ENCODE results near the gene CES4A.
"Not testable (repeated sequence)": the region's sequence is repeated elsewhere in the genome, so short reads cannot be mapped to it uniquely, and the experiment has no call there.

The CES4A gene

DNA sequence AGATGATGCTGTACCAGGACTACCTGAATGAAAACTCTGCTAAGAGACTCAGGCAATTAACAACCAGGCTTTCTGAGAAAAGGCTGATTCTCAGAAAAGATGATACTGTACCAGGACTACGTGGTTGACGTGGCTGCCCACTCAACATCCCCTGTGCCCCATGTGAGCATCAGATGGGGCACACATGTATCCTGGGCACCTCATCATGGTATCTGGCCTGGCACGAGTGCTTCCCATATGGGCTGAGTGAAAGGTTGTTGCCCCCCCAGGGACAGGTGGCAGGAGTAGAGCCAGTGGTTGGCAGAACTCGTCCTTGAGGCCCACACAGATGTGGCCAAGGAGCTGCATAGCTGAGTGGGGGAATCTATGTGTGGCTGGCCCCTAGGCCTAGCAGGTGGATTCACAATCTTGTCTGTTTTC lies 3.5 kb upstream of the CES4A start:
- no peak for DNase-seq

- no peak for DNase-seq
Measured at GRCh38 chr16:66986559-66986958, 1.8 kb upstream of the CES4A start.

DNA sequence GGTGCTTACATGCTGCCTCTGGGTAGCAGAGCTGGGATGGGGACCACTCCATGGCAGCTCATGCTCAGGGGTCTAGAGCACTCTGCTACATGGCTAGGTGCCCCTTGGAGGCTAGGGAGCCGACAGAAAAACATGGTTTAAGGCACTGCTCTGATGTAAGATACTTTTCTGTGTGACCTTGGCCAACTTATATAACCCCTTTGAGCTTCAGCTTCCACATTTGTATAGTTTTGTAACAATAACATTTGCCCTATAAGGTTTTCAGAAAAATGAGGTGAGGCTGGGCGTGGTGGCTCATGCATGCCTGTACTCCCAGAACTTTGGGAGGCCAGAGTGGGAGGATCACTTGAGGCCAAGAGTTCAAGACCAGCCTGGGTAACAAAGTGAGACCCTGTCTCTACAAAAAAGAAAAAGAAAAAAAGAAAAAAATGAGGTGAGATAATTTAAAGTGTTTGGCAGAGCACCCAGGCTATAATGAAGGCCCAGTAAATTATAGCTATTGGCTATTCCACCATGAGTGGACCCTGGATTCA lies 3.2 kb downstream of the CES4A start:
- no peak for DNase-seq

GRCh38 chr16:66993558-66993957 lies 5.2 kb downstream of the CES4A start:
- not testable (repeated sequence) for DNase-seq

DNA sequence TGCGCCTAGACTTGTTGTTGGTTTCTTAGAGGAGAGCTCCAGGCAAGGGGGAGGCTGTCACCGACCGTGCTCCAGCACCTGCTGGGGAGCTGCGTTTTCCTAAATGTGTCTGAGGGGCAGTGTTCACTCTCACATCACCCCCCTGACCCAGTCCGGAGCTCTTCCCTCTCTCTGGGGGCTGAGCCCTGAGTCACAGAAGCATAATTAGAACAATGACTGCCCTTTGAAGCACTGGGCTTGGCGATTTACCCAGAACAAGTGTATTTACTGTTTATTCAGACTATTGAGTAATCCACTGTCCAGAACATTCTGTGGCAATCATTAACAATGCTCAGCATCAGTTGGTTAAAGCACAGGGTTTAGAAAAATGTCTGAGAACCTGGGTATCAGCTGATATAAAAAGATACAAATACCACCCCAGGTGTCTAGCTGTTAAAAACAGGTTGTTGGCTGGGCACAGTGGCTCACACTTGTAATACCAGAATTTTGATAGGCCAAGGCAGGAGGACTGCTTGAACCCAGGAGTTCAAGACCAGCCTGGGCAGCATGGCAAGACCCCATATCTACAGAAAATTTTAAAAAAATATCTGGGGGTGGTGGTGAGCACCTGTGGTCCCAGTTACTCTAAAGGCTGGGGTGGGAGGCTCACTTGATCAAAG lies 8.1 kb downstream of the CES4A start:
- no peak for DNase-seq

- DNase-seq, result no peak
Measured at GRCh38 chr16:66996983-66997358, 8.6 kb downstream of the CES4A start.

DNA sequence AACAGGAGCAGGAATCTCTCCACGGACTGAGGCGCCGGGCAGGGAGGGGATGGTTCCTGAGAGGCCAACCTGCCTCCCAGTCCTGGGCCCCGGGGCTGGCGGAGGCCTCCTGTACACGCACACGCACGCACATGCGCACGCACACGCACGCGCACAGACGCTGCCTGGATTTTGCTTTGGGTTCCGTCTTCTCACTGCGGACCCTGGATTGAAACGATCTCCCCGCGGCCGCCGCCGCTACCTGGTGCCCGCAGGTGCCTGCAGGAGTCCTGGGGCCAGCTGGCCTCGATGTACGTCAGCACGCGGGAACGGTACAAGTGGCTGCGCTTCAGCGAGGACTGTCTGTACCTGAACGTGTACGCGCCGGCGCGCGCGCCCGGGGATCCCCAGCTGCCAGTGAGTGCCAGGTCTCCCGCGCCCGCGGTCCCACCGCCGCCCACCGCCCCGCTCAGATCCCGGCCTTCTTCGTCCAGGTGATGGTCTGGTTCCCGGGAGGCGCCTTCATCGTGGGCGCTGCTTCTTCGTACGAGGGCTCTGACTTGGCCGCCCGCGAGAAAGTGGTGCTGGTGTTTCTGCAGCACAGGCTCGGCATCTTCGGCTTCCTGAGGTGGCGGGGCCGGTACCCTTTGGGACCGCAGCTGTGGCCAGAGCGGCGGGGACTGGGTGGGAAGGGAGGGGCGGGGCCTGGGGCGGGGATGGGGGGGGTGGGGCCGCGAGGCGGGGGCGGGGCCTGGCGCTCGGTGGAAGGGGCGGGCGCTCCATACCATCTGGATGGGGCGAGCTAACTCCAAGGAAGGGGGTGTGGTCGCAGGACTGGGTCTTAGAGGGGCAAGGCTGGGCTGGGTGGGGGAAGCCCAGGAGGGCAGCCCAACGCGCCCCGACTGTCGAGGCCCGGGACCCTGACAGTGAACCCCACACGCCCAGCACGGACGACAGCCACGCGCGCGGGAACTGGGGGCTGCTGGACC lies 12.3 kb downstream of the CES4A start:
- DNase-seq, result peak; percentile 75

GRCh38 chr16:67001726-67002125 lies 13.3 kb downstream of the CES4A start:
- DNase-seq, result no peak

DNA sequence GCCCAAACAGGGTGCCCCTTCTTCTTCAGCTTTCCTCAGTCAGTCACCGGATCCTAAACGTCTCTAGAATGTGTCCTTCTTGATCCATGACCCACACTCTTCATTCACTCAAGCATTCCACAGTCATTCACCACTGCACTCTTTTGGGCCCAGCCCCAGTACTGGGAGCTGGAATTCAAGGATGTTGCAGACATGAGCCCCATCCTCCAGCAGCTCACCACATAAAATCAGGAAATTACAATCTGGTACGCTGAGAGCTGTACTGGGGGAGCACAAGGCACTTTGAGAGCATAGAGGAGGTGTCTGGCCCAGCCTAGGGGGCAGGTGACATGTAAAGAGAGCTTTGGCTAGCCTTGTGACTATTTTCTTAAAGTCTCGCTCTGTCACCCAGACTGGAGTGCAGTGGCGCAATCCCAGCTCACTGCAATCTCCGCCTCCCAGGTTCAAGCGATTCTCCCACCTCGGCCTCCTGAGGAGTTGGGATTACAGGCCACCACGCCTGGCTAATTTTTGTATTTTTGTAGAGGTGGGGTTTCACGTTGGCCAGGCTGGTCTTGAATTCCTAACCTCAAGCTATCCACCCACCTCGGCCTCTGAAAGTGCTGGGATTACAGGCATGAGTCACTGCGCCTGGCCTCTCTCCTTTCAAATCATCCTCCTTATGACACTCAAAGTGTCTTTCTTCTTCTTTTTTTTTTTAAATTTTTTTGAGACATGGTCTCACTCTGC lies 18.7 kb downstream of the CES4A start:
- DNase-seq, result peak; percentile 18

GRCh38 chr16:67009158-67009557 lies 20.8 kb downstream of the CES4A start:
- no peak for DNase-seq

DNA sequence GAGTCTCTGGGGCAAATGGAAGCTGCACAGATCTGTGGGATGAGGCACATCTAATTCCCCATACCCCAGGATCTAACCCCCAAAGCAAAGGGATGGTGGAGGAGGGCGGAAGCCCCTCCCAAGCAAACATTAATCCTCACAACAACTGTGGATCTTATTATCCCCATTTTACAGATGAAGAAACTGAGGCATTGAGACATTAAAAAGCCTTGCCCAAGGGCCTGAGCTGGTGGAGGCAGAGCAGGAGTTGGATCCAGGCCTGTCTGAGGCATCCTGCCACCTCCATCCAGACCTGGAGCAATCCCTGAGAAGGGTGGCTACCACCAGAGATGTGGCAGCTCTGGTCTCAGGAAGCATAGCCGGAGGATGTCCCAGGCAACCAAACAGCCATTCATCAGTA lies 22.9 kb downstream of the CES4A start:
- no peak for DNase-seq

DNA sequence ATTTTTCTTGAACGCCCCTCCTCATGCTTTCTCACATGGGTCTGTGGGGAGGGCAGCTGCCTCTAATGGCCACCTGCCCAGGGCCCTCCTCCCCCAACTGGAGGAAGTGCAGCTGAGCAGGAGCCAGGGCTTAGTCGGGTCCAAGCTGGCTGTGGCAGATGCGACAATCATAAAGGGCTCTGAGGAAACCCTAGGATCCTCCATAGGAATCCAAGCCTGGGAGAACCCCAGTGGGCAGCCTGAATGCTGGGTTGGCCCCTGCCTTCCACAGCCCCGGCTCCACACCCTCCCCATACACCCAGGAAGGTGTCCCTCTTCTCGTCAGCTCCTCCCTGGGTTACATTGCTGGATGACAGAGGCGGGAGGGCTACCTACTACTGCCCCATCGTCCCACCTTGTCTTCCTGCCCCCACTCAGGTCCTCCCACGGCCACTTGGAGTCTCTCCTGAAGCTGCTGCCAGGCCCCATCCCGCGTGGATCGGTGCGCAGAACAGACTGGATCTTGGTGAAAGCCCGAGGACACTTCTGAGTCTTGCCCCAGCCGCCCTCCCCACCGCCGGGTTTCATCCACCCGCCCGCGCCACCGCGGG lies 24.9 kb downstream of the CES4A start:
- DNase-seq, result no peak

DNA sequence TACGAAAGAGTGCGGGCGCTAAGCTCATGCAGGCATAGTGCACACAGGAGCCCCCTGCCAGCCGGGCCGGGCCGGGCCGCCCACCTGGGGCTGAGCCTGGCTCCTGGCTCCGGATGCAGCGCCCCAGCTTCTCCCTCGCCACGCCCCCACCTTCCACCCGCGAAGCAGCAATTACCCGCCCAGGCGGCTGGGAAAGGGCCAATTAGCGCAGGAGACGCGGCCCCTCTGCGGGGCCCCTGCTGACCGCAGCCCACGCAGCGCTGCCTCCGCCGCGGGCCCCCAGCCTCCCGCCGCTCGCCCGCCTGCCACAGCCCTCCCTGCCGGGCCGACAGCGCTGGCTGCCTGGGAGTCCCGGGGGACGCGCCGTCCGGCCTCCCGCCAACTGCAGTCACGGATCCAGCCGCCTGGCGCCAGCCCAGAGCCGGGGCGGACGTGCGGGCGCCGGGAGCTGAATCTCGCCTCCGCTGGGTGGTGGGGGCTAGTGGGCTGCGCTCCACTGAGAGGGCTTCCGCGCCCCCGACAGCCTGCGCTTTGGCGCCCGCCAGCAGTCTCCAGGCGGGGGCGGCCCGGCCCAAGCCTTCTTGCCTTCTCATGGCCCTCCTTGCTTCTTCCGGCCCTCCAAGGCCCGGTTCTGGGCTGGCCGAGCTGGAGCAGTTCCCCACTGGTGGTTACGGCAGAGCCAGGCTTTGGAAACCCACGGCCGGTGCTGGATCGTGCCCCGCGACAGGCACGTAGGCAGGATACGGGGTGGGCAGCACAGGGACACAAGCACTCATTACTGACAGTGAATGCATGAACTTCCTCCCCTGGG lies 25.6 kb downstream of the CES4A start:
- peak; percentile 88 for DNase-seq

DNA sequence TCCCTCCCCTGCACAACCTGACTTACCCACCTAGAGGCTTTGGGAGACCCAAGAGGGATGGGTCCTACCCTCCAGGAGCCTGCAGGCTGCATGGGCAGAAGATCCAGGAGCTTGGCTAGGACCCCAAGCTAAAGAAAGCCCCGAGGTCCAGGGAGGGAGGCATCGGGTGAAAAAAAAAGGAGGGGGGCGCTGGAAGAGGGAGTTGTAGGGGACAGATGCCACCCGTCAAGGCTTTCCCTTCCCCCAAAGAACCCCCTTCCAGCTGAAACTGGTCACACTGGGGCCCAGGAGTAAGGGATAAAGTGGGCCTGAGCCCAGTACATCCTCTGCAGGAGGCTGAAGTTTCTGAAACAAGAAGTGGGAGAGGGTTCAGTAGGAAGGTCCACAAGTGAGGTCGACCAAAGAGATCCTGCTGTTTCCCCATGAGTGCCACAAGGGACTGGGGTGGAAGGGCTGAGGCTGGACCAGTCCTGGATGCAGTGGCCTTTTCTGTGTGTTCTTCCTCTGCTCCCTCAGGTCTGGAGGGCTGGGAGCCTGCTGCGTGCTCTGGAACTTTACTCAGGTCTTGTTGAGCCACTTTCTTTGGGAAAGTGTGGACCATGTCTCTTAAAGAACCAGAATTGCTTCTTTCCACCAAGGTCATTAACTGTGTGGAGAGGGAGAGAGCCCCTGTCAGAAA lies 26.4 kb downstream of the CES4A start:
- peak; percentile 31 for DNase-seq

- DNase-seq, result no peak
Measured at GRCh38 chr16:67015313-67015731, 26.9 kb downstream of the CES4A start.

DNA sequence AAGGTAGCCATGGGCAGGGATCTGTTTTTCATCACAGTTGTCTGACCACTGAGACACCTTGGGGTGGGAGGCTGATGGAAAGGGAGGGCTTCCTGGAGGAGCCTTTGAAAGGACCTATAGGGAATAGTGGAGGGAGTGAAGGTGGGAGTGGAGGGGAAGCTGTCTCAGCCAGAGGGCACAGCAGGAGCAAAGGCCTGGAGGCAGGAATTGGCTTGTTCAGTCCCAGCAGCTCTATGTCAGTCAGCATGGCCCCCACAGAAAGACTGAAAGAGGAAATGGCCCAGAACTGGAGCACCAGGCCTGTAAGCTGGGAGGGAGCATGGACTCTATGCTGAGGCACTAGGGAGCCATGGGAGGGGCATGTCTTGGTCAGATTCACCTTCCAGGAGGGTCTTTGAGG lies 27.8 kb downstream of the CES4A start:
- DNase-seq, result no peak

- no peak for DNase-seq
Measured at GRCh38 chr16:67016681-67017420, 28.5 kb downstream of the CES4A start.

DNA sequence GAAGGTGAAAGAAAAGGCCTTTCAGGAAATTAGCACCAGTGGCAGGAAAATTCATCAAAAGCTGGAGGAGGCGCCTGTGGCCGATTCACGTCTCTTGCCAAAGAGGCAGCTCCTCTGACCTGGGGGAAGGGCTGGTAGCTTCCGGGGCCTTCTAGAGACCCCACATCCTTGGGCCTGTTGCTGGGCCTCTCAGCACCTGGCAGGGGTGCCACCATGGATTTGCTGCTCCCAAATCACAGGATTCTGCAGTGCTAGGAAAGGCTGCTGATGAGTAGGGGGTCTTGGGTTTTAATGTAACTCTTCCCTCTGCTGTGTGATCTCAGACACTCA lies 29.0 kb downstream of the CES4A start:
- no peak for DNase-seq

- no peak for DNase-seq
Measured at GRCh38 chr16:67017810-67018488, 29.6 kb downstream of the CES4A start.

GRCh38 chr16:67019171-67019570 lies 30.8 kb downstream of the CES4A start:
- DNase-seq, result no peak

Measured in right kidney (tissue), 1 donor.